GM12874 (cell line): ENCODE measurements around the gene PLXNB2.

Experiments used
- CTCF ChIP-seq: IDR thresholded peaks from 2 replicates; pipeline ENCODE4 v1.5.1; 2011; ENCODE audit warnings: low read depth, mild to moderate bottlenecking, control low read depth, low read length, moderate library complexity; ENCODE audit not compliant: insufficient read depth

Gene PLXNB2

GRCh38 chr22:50277761-50278160 is 29.7 kb downstream of the PLXNB2 start:
- TF ChIP-seq CTCF: no peak

- TF ChIP-seq CTCF: peak; percentile 91
Observed at GRCh38 chr22:50276143-50276542, 31.3 kb downstream of the PLXNB2 start.

GRCh38 chr22:50275181-50276055 is 32.0 kb downstream of the PLXNB2 start:
- TF ChIP-seq CTCF: no peak

- no peak for TF ChIP-seq CTCF
Observed at GRCh38 chr22:50274771-50275170, 32.7 kb downstream of the PLXNB2 start.

GRCh38 chr22:50274311-50274710 is 33.1 kb downstream of the PLXNB2 start:
- TF ChIP-seq CTCF: peak; percentile 43; the same call in 1 of the 2 replicates

GRCh38 chr22:50272044-50272802 is 35.2 kb downstream of the PLXNB2 start:
- no peak for TF ChIP-seq CTCF

- 0 out of 2 replicates have a peak, but pooled peaks have one; percentile 6 for TF ChIP-seq CTCF
Observed at GRCh38 chr22:50271519-50271970, 35.9 kb downstream of the PLXNB2 start.
